ENCODE data around the gene RBP2.

RBP2 gene

GRCh38 chr3:139499536-139499935 is 23.2 kb upstream of the RBP2 start:
- H4K20me1 ChIP-seq (ENCODE audit: insufficient read depth, low read length): no peaks in the 10 kb centered on the region
- no peaks in the 10 kb centered on the region for H3K9me2 ChIP-seq (replicated peaks; ENCODE audit: insufficient read depth, low read length)
- H3K9ac ChIP-seq (ENCODE audit: low read length): no peak overlapping the region
- H2AFZ ChIP-seq (ENCODE audit: low read length): no peak overlapping the region
- H3K4me2 ChIP-seq (ENCODE audit: low read depth, low read length): no peak overlapping the region
- H3K36me3 ChIP-seq (replicated peaks; ENCODE audit: insufficient read depth, low read length): no peaks in the 10 kb centered on the region
- DNase-seq: no peak
- no peak overlapping the region for H3K27ac ChIP-seq (ENCODE audit: low read length)
- H3K9me3 ChIP-seq (replicated peaks; ENCODE audit: insufficient read depth, low read length): no peaks in the 10 kb centered on the region
- no peaks in the 10 kb centered on the region for H3K27me3 ChIP-seq (replicated peaks; ENCODE audit: insufficient read depth, low read length)
- no peaks in the 10 kb centered on the region for H3K79me2 ChIP-seq (ENCODE audit: low read length)
- no peak overlapping the region for H3K4me3 ChIP-seq (ENCODE audit: low read length)
- TF ChIP-seq, protein P1, sequence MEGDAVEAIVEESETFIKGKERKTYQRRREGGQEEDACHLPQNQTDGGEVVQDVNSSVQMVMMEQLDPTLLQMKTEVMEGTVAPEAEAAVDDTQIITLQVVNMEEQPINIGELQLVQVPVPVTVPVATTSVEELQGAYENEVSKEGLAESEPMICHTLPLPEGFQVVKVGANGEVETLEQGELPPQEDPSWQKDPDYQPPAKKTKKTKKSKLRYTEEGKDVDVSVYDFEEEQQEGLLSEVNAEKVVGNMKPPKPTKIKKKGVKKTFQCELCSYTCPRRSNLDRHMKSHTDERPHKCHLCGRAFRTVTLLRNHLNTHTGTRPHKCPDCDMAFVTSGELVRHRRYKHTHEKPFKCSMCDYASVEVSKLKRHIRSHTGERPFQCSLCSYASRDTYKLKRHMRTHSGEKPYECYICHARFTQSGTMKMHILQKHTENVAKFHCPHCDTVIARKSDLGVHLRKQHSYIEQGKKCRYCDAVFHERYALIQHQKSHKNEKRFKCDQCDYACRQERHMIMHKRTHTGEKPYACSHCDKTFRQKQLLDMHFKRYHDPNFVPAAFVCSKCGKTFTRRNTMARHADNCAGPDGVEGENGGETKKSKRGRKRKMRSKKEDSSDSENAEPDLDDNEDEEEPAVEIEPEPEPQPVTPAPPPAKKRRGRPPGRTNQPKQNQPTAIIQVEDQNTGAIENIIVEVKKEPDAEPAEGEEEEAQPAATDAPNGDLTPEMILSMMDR (IDR thresholded peaks at IDR 0.05; ENCODE audit: low read length): no peak
- TF ChIP-seq EZH2phosphoT487 (IDR thresholded peaks at IDR 0.05; ENCODE audit: low read length) (no peak), EZH2 (optimal IDR thresholded peaks at IDR 0.05; ENCODE audit: low read depth, low read length) (no peak)
- H3K4me1 ChIP-seq (ENCODE audit: low read length): no peaks in the 10 kb centered on the region
- H3F3A ChIP-seq (ENCODE audit: insufficient read depth, low read length): no peaks in the 10 kb centered on the region

- Histone ChIP-seq H3K4me2 (ENCODE audit: low read depth, low read length) (no peak overlapping the region), H4K20me1 (ENCODE audit: insufficient read depth, low read length) (no peaks in the 10 kb centered on the region), H3K79me2 (ENCODE audit: low read length) (no peaks in the 10 kb centered on the region), H3K27me3 (replicated peaks; ENCODE audit: insufficient read depth, low read length) (no peaks in the 10 kb centered on the region), H3K36me3 (replicated peaks; ENCODE audit: insufficient read depth, low read length) (no peaks in the 10 kb centered on the region), H2AFZ (ENCODE audit: low read length) (no peak overlapping the region), H3K9ac (ENCODE audit: low read length) (no peak overlapping the region), H3K9me2 (replicated peaks; ENCODE audit: insufficient read depth, low read length) (no peaks in the 10 kb centered on the region), H3F3A (ENCODE audit: insufficient read depth, low read length) (no peaks in the 10 kb centered on the region), H3K9me3 (replicated peaks; ENCODE audit: insufficient read depth, low read length) (no peaks in the 10 kb centered on the region), H3K27ac (ENCODE audit: low read length) (no peak overlapping the region), H3K4me3 (ENCODE audit: low read length) (no peak overlapping the region), H3K4me1 (ENCODE audit: low read length) (no peaks in the 10 kb centered on the region)
- DNase-seq: no peak
- TF ChIP-seq EZH2 (optimal IDR thresholded peaks at IDR 0.05; ENCODE audit: low read depth, low read length) (no peak), EZH2phosphoT487 (IDR thresholded peaks at IDR 0.05; ENCODE audit: low read length) (no peak)
- TF ChIP-seq, protein P1 (IDR thresholded peaks at IDR 0.05; ENCODE audit: low read length): no peak
Observed at GRCh38 chr3:139493826-139494385, 17.6 kb upstream of the RBP2 start.

DNA sequence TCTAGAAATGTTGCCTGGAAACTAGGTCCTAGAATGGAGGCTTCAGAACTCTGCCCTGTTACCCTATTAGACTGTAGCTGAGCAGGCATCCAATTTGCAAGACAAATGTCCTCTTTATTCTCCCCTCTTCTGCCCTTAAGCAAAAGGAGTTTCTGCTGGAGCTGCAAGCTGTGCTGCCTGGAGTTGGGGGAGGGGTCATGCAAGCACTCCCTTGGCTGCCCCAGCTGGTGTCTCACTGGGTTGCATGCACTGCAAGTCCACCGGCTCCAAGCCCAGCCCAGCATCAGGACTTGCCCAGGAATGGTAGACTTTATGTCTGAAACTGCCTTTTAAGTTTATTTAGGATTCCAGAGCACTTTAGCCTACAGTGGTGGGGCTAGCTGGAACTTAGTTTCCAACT is 15.7 kb upstream of the RBP2 start:
- no peaks in the 10 kb centered on the region for H4K20me1 ChIP-seq (ENCODE audit: insufficient read depth, low read length)
- no peak overlapping the region for H3K4me2 ChIP-seq (ENCODE audit: low read depth, low read length)
- H3K9ac ChIP-seq (ENCODE audit: low read length): no peak overlapping the region
- H3K36me3 ChIP-seq (replicated peaks; ENCODE audit: insufficient read depth, low read length): no peaks in the 10 kb centered on the region
- DNase-seq: no peak
- no peaks in the 10 kb centered on the region for H3K79me2 ChIP-seq (ENCODE audit: low read length)
- H2AFZ ChIP-seq (ENCODE audit: low read length): no peak overlapping the region
- no peaks in the 10 kb centered on the region for H3K4me1 ChIP-seq (ENCODE audit: low read length)
- H3K9me2 ChIP-seq (replicated peaks; ENCODE audit: insufficient read depth, low read length): no peaks in the 10 kb centered on the region
- H3F3A ChIP-seq (ENCODE audit: insufficient read depth, low read length): no peaks in the 10 kb centered on the region
- H3K27ac ChIP-seq (ENCODE audit: low read length): no peak overlapping the region
- no peaks in the 10 kb centered on the region for H3K27me3 ChIP-seq (replicated peaks; ENCODE audit: insufficient read depth, low read length)
- H3K4me3 ChIP-seq (ENCODE audit: low read length): no peak overlapping the region
- no peak for TF ChIP-seq EZH2phosphoT487 (IDR thresholded peaks at IDR 0.05; ENCODE audit: low read length)
- no peaks in the 10 kb centered on the region for H3K9me3 ChIP-seq (replicated peaks; ENCODE audit: insufficient read depth, low read length)

DNA sequence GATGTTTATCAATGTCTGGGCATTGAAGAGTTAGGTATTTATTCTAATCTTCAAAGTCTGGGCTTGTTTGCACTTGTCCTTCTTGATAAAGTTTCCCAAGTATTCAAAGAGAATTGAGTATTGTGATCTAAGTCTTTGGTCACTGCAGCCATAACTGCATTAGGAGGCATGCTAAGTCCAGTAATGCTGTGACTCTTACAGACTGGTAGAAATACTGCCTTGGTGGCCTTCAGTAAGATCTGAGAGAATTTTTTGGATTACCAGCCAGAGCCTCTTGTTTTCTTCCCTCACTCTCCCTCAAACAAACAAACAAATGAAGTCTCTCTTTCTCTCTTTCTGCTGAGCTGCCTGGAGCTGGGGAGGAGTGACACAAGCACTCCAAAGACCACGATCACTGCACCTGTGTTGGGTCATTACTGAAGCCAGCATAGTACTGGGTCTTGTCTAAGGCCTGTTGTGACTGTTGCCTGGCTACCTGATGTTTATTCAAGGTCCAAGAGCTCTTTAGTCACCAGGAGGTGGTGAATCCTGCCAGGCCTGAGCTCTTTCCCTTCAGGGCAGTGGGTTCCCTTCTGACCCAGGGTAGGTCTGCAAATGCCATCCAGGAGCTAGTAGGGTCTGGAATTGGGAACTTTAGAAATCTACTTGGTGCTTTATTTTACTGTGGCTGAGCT is 14.8 kb upstream of the RBP2 start:
- Histone ChIP-seq H2AFZ (ENCODE audit: low read length) (no peak overlapping the region), H3K9me3 (replicated peaks; ENCODE audit: insufficient read depth, low read length) (no peaks in the 10 kb centered on the region), H3F3A (ENCODE audit: insufficient read depth, low read length) (no peaks in the 10 kb centered on the region)

More for the DNA sequence above, 14.8 kb upstream of the RBP2 start:
- Histone ChIP-seq H4K20me1 (ENCODE audit: insufficient read depth, low read length) (no peaks in the 10 kb centered on the region), H3K36me3 (replicated peaks; ENCODE audit: insufficient read depth, low read length) (no peaks in the 10 kb centered on the region), H3K79me2 (ENCODE audit: low read length) (no peaks in the 10 kb centered on the region), H3K27ac (ENCODE audit: low read length) (no peak overlapping the region), H3K4me3 (ENCODE audit: low read length) (no peak overlapping the region), H3K27me3 (replicated peaks; ENCODE audit: insufficient read depth, low read length) (no peaks in the 10 kb centered on the region), H3K4me1 (ENCODE audit: low read length) (no peaks in the 10 kb centered on the region), H3K9ac (ENCODE audit: low read length) (no peak overlapping the region), H3K9me2 (replicated peaks; ENCODE audit: insufficient read depth, low read length) (no peaks in the 10 kb centered on the region), H3K4me2 (ENCODE audit: low read depth, low read length) (no peak overlapping the region)
- TF ChIP-seq, protein P1 (IDR thresholded peaks at IDR 0.05; ENCODE audit: low read length): no peak
- TF ChIP-seq EZH2phosphoT487 (IDR thresholded peaks at IDR 0.05; ENCODE audit: low read length): no peak
- TF ChIP-seq EZH2 (optimal IDR thresholded peaks at IDR 0.05; ENCODE audit: low read depth, low read length): no peak
- no peak for DNase-seq

Measured in MM.1S (cell line).